ENCODE data around the gene MRRF. TPM values are rescaled to one million over a fixed set of nuclear protein-coding genes. Genes with fewer than 3 reads are reported as not detected.

The MRRF gene
- total and polyA plus RNA-seq, 2 donors (not counting 3 experiments of a cell fraction or from before 2014, with no cell fraction given), result 27.2 to 36.4 TPM

DNA sequence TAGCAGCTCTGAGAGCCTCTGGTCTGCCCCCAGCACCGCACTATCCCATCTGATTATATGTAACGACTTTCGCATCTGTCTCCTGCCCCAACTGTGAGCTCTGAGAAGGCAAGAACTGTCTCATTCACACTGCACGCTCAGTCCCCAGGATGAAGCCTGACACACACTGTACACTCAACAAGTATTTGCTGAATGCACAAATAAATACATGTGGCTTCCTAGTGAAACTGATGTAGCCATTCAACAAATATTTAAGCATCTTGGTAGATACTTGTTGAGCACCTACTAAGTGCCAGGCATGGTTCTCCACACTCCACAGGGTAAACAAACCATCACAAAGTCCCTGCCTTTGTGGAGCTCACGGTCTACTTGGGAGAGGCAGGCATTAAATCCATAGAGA, 71.5 kb downstream of the MRRF start:
- CTCF ChIA-PET, result interaction anchor here (1.2 to 1.8 kb wide), 3 partner anchors 10 to 72 kb away, joined by 4 to 7 read pairs (median 6); partner anchors contain the start of genes MRRF and RBM18
- dilution Hi-C loops (cut with MboI; ENCODE audit: extremely low pct_ligation_motif_present, low sequenced_read_pairs), result no loop called here
- FAIRE-seq (no peak), DNase-seq (ENCODE audit: low read depth, low spot score) (no peak)
- Histone ChIP-seq H3K4me2 (ENCODE audit: insufficient read depth, low read length) (no peak overlapping the region), H3K4me1 (ENCODE audit: control insufficient read depth, extremely low read depth, insufficient read depth, low read length) (peaks cover 32% of the 10 kb centered on the region), H3K27ac (ENCODE audit: insufficient read depth, low read depth, low read length) (no peak overlapping the region), H3K9me3 (replicated peaks; ENCODE audit: control insufficient read depth, insufficient read depth, low read length) (no peaks in the 10 kb centered on the region), H3K27me3 (ENCODE audit: control insufficient read depth in 2 of 2, insufficient read depth in 2 of 2, low read length in 2 of 2) (no peaks in the 10 kb centered on the region), H3K4me3 (replicated peaks in 1 of 3; ENCODE audit: insufficient read depth in 1 of 3, low read depth in 1 of 3, low read length in 3 of 3) (no peak overlapping the region), H3K9ac (replicated peaks; ENCODE audit: extremely low read depth, insufficient read depth, low read length) (no peak overlapping the region), H3K9me1 (replicated peaks; ENCODE audit: control insufficient read depth, extremely low read depth, insufficient read depth, low read length) (no peaks in the 10 kb centered on the region), H3K36me3 (ENCODE audit: control insufficient read depth in 2 of 2, extremely low read depth in 1 of 2, insufficient read depth in 2 of 2, low read length in 2 of 2) (no peaks in the 10 kb centered on the region), H4K20me1 (replicated peaks; ENCODE audit: control insufficient read depth, extremely low read depth, insufficient read depth, low read length) (no peaks in the 10 kb centered on the region), H3K79me2 (ENCODE audit: control insufficient read depth, insufficient read depth, low read length) (no peaks in the 10 kb centered on the region), H2AFZ (ENCODE audit: low read depth, low read length) (no peak overlapping the region)
- no peak for TF ChIP-seq JUN (IDR thresholded peaks at IDR 0.05; ENCODE audit: borderline replicate concordance, insufficient read depth, insufficient read length, low read depth)
- no peak for TF ChIP-seq EZH2 (IDR thresholded peaks at IDR 0.05; ENCODE audit: borderline replicate concordance, low read depth, low read length, severe bottlenecking)
- TF ChIP-seq POLR2AphosphoS5 (IDR thresholded peaks at IDR 0.05; ENCODE audit: insufficient read depth, low read depth, low read length), result no peak
- TF ChIP-seq GATA2 (IDR thresholded peaks at IDR 0.05; ENCODE audit: insufficient read depth, insufficient read length, low read depth, low read length), result no peak
- no peak for TF ChIP-seq FOS (IDR thresholded peaks at IDR 0.05; ENCODE audit: borderline replicate concordance, insufficient read depth, low read length)
- no peak for TF ChIP-seq POLR2A (IDR thresholded peaks at IDR 0.05; ENCODE audit: low read depth, low read length)
- intact Hi-C loops (cut with micrococcal nuclease), result no loop called here
- no TSS peak for BruUV-seq (replicated peaks)
- POLR2A ChIA-PET, result interaction anchor here (0.6 kb wide), 1 partner anchor 967 kb away, joined by 9 read pairs; no protein-coding TSS in a partner anchor

DNA sequence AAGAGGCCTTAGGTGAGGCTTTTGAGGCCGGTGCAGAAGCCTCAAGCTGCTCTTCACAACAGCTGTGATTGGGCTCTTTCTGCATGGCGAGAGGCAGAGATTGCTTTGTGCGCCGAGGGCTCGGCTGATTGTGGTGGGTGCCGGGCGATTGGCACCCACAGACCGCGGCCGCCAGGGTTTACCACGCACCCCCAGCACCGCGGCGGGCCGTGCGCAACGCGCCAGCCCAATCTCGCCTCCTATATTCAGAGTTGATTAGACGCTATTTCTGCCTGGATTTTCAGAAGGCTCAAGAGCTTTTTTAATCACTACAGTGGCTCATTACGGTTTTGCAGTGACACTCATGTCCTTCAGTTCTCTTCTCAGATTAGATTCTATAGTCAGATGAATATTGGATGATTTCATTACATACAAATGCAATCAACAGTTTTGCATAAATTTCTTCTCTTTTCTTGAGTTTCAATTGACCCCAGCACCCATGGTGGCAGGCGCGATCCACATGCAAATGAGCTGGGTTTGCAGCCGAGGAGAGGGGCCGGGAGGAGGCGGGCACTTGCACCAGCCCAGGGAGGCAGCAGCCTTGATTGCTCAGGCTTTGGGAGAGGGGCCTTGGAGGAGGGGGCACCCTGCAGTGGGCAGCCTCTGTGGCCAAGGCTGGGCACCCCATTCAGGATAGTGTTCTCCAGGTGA, 72.3 kb downstream of the MRRF start:
- no peak overlapping the region for H3K9ac ChIP-seq (replicated peaks; ENCODE audit: extremely low read depth, insufficient read depth, low read length)
- ChIA-PET CTCF (interaction anchor here (1.2 kb wide), 1 partner anchor 73 kb away, joined by 6 read pairs; the partner anchor contains the start of genes MRRF and RBM18), POLR2A (no interaction called here)
- H3K4me3 ChIP-seq (replicated peaks in 1 of 3; ENCODE audit: insufficient read depth in 1 of 3, low read depth in 1 of 3, low read length in 3 of 3), result no peak overlapping the region
- dilution Hi-C loops (cut with MboI; ENCODE audit: extremely low pct_ligation_motif_present, low sequenced_read_pairs), result no loop called here
- H4K20me1 ChIP-seq (replicated peaks; ENCODE audit: control insufficient read depth, extremely low read depth, insufficient read depth, low read length), result no peaks in the 10 kb centered on the region
- DNase-seq (ENCODE audit: low read depth, low spot score) (no peak), FAIRE-seq (no peak)
- no peak overlapping the region for H2AFZ ChIP-seq (ENCODE audit: low read depth, low read length)
- H3K9me3 ChIP-seq (replicated peaks; ENCODE audit: control insufficient read depth, insufficient read depth, low read length), result no peaks in the 10 kb centered on the region
- no peaks in the 10 kb centered on the region for H3K27me3 ChIP-seq (ENCODE audit: control insufficient read depth in 2 of 2, insufficient read depth in 2 of 2, low read length in 2 of 2)
- TF ChIP-seq POLR2AphosphoS5 (IDR thresholded peaks at IDR 0.05; ENCODE audit: insufficient read depth, low read depth, low read length) (no peak), POLR2A (IDR thresholded peaks at IDR 0.05; ENCODE audit: low read depth, low read length) (no peak), GATA2 (IDR thresholded peaks at IDR 0.05; ENCODE audit: insufficient read depth, insufficient read length, low read depth, low read length) (no peak), MYC (IDR thresholded peaks at IDR 0.05; ENCODE audit: low read depth, low read length) (no peak)
- no peaks in the 10 kb centered on the region for H3K79me2 ChIP-seq (ENCODE audit: control insufficient read depth, insufficient read depth, low read length)
- H3K27ac ChIP-seq (ENCODE audit: insufficient read depth, low read depth, low read length), result no peak overlapping the region
- no TSS peak for BruUV-seq (replicated peaks)
- no peaks in the 10 kb centered on the region for H3K36me3 ChIP-seq (ENCODE audit: control insufficient read depth in 2 of 2, extremely low read depth in 1 of 2, insufficient read depth in 2 of 2, low read length in 2 of 2)
- no peak overlapping the region for H3K4me2 ChIP-seq (ENCODE audit: insufficient read depth, low read length)
- H3K4me1 ChIP-seq (ENCODE audit: control insufficient read depth, extremely low read depth, insufficient read depth, low read length), result peaks cover 24% of the 10 kb centered on the region
- intact Hi-C loops (cut with micrococcal nuclease), result no loop called here
- no peaks in the 10 kb centered on the region for H3K9me1 ChIP-seq (replicated peaks; ENCODE audit: control insufficient read depth, extremely low read depth, insufficient read depth, low read length)

All from endothelial cell of umbilical vein (primary cell).